ENCODE results near the gene SCART1. TPM values are rescaled to one million over a fixed set of nuclear protein-coding genes. Genes with fewer than 3 reads are reported as not detected.

SCART1 gene
- polyA plus RNA-seq, 6 donors from 2014 or later, result 0.08 TPM; not detected in 5

GRCh38 chr10:133452453-133452852 lies 1.3 kb upstream of the SCART1 start:
- ATAC-seq (ENCODE audit: low read depth in 2 of 2), result no peak

GRCh38 chr10:133454204-133454893 lies 604 bp downstream of the SCART1 start:
- ATAC-seq (ENCODE audit: low read depth in 2 of 2), result no peak
- no peak for DNase-seq
- Mint-ChIP-seq H3K9me3 (peaks cover under 1 to 10% (median 3%) of the 10 kb centered on the region in 7 donors), H3K27me3 (peaks cover 0 to 7% (median 0%) of the 10 kb centered on the region in 3 donors), H3K4me3 (no peak overlapping the region), H3K27ac (no peak overlapping the region), H3K36me3 (peaks cover 2 to 3% of the 10 kb centered on the region in 2 donors), H3K4me1 (no peaks in the 10 kb centered on the region)

More at GRCh38 chr10:133452453-133452852, 1.3 kb upstream of the SCART1 start:
- DNase-seq, result no peak
- H3K4me3 Mint-ChIP-seq, result no peak overlapping the region
- no peak overlapping the region for H3K27ac Mint-ChIP-seq
- no peaks in the 10 kb centered on the region for H3K4me1 Mint-ChIP-seq
- peaks cover 13 to 22% of the 10 kb centered on the region in 2 donors for H3K36me3 Mint-ChIP-seq
- H3K27me3 Mint-ChIP-seq, result peaks cover 0 to 7% (median 0%) of the 10 kb centered on the region in 3 donors
- H3K9me3 Mint-ChIP-seq, result peaks cover 4 to 29% (median 18%) of the 10 kb centered on the region in 7 donors

DNA sequence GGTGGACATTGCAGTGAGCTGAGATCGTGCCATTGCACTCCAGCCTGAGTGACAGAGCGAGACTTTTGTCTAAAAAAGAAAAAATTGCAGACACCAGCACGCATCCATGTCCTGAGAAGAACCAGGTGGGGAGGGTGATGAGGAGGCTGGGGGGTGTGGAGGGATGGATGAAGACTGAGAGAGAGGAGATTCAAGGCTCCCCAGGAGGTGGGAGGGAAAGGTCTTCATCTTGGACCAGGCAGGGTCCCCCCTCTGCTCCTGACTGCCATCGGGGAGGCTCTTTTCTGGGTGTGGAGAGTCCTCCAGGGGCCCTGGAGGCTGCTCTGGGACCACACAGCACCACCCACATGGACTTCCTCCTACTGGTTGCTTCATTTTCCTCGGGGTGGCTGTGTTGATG lies 1.5 kb downstream of the SCART1 start:
- H3K27me3 Mint-ChIP-seq, result peaks cover 0 to 7% (median 0%) of the 10 kb centered on the region in 3 donors
- H3K27ac Mint-ChIP-seq, result no peak overlapping the region
- ATAC-seq (ENCODE audit: low read depth in 2 of 2) (no peak), DNase-seq (no peak)
- peaks cover 0 to 2% (median 0%) of the 10 kb centered on the region in 7 donors for H3K9me3 Mint-ChIP-seq
- no peaks in the 10 kb centered on the region for H3K36me3 Mint-ChIP-seq
- H3K4me1 Mint-ChIP-seq, result no peaks in the 10 kb centered on the region
- H3K4me3 Mint-ChIP-seq, result no peak overlapping the region

DNA sequence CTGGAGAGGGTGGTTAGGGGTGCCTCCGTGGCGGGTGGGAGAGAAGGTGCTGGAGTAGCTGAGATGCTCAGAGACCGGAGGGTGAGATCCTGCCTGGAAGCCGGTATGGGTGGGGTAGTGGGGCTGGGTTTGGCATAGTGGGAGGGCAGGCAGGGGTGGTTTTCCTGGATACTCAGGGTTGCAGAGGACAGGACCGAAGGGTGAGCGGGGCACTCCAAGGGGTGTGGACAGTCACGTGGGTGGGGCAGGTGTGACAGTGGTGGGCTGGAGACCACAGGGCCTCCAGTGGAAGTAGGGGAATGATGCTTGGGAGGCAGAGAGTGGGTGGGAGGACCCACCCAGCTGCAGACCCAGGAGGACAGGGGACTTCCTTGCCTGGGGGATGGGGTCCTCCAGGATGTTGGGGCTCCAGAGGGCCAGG lies 1.9 kb downstream of the SCART1 start:
- H3K9me3 Mint-ChIP-seq, result no peaks in the 10 kb centered on the region
- H3K4me3 Mint-ChIP-seq, result no peak overlapping the region
- no peaks in the 10 kb centered on the region for H3K36me3 Mint-ChIP-seq
- no peaks in the 10 kb centered on the region for H3K4me1 Mint-ChIP-seq
- no peak for DNase-seq
- H3K27me3 Mint-ChIP-seq, result peaks cover 0 to 7% (median 0%) of the 10 kb centered on the region in 3 donors
- ATAC-seq (ENCODE audit: low read depth in 2 of 2), result no peak
- no peak overlapping the region for H3K27ac Mint-ChIP-seq

DNA sequence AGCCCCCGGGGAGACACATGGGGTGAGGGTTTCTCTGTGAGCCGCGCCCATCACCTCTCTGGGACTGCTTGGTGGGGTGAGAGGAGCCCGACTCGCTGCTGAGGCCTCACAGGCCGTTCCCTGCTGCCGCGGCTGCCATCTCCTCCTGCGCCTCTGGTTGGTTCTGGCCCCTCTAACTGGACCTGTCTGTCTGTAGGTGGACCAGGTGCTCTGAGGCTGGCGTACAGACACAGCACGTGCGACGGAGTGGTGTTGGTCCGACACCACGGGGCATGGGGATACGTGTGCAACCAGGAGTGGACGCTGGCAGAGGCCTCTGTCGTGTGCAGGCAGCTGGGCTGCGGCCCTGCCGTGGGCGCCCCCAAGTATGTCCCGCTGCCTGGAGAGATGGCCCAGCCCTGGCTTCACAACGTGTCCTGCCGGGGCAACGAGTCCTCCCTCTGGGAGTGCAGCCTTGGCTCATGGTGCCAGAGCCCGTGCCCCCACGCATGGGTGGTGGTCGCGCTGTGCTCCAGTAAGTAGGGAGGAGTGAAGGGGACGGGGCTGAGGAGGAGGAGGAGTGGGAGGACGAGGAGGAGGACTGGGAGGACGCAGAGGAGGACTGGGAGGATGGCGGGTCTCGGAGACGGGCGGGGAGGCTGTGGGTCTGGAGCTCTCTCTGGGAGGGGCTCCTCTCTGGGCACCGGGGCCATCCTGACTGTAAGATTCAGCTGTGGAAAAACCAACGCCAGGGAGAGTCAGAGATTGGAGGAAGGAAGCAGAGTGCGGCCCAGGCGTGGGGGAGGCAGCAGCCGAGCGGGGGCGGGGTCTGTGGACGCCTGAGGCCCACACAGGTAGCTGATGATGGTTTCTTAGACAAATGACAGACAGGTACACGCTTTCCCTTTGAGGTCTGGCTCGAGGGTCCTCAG lies 2.6 kb downstream of the SCART1 start:
- peaks cover 0 to 3% (median 0%) of the 10 kb centered on the region in 3 donors for H3K27me3 Mint-ChIP-seq
- H3K4me1 Mint-ChIP-seq, result no peaks in the 10 kb centered on the region
- peak overlapping the region in 1 of 6 donors; percentile 29 for H3K27ac Mint-ChIP-seq
- H3K4me3 Mint-ChIP-seq, result no peak overlapping the region
- peaks cover 0 to under 1% (median 0%) of the 10 kb centered on the region in 7 donors for H3K9me3 Mint-ChIP-seq
- ATAC-seq (ENCODE audit: low read depth in 2 of 2) (no peak), DNase-seq (no peak)
- H3K36me3 Mint-ChIP-seq, result no peaks in the 10 kb centered on the region

GRCh38 chr10:133457100-133457841 lies 3.5 kb downstream of the SCART1 start:
- Mint-ChIP-seq H3K36me3 (no peaks in the 10 kb centered on the region), H3K9me3 (peaks cover 0 to 1% (median 0%) of the 10 kb centered on the region in 7 donors), H3K27me3 (no peaks in the 10 kb centered on the region), H3K4me3 (no peak overlapping the region), H3K27ac (no peak overlapping the region), H3K4me1 (no peaks in the 10 kb centered on the region)
- ATAC-seq (ENCODE audit: low read depth in 2 of 2) (no peak), DNase-seq (no peak)

DNA sequence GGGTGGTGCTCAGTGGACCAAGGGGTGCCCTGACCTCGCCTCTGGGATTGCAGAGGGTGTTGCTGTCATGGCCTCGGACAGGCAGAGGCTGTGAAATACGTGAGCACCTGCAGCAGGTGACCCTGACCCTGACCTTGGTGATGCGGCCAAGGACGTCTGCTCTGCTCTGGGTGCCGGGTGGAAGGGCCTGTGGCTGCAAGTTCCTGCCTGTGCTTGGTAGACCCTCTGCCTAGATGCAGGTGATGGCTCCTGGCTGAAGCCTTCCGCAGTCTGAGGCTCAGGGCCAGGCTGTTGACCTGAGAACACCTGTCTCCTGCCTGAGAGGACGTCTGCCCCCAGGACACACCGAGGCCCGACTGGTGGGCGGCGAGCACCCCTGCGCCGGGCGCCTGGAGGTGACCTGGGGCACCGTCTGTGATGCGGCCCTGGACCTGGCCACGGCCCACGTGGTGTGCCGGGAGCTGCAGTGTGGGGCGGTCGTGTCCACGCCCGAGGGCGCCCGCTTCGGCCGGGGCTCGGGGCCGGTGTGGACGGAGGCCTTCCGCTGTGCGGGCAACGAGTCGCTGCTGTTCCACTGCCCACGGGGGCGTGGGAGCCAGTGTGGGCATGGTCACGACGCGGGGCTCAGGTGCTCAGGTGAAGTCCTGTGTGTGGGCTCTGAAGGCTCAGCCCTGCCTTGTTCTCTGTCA lies 4.4 kb downstream of the SCART1 start:
- DNase-seq (no peak), ATAC-seq (ENCODE audit: low read depth in 2 of 2) (no peak)
- Mint-ChIP-seq H3K4me1 (no peaks in the 10 kb centered on the region), H3K27ac (no peak overlapping the region), H3K27me3 (no peaks in the 10 kb centered on the region), H3K9me3 (peaks cover 0 to 1% (median 0%) of the 10 kb centered on the region in 7 donors), H3K4me3 (no peak overlapping the region), H3K36me3 (no peaks in the 10 kb centered on the region)

- Mint-ChIP-seq H3K27ac (no peak overlapping the region), H3K36me3 (no peaks in the 10 kb centered on the region), H3K4me1 (no peaks in the 10 kb centered on the region), H3K27me3 (no peaks in the 10 kb centered on the region), H3K9me3 (peaks cover 0 to 1% (median 0%) of the 10 kb centered on the region in 7 donors), H3K4me3 (no peak overlapping the region)
- ATAC-seq (ENCODE audit: low read depth in 2 of 2), result no peak
- DNase-seq, result no peak
Measured at GRCh38 chr10:133458710-133459453, 5.1 kb downstream of the SCART1 start.

DNA sequence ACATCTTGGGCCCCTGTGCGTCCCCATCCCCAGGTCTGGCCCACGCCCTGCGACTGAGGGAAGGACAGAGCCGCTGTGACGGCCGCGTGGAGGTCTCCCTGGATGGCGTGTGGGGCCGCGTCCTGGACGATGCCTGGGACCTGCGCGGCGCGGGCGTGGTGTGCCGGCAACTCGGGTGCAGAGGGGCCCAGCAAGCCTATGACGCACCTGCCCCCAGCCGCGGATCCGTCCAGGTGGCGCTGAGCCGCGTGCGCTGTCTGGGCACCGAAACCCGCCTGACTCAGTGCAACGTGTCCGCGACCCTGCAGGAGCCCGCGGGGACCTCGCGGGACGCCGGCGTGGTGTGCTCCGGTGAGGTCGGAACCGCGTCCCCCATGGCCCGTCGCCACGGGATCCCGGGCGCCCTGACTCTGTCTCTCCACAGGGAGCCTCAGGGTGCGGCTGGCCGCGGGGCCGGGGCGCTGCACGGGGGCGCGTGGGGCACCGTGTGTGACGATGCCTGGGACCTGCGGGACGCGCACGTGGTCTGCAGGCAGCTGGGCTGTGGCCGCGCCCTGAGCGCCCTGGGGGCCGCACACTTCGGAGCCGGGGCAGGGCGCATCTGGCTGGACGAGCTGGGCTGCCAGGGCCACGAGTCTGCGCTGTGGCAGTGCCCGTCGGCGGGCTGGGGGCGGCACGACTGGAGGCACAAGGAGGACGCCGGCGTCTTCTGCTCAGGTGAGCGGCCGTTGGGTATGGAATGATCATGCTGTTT lies 5.9 kb downstream of the SCART1 start:
- DNase-seq, result no peak

GRCh38 chr10:133460208-133460769 lies 6.5 kb downstream of the SCART1 start:
- Mint-ChIP-seq H3K27me3 (no peaks in the 10 kb centered on the region), H3K36me3 (no peaks in the 10 kb centered on the region), H3K27ac (no peak overlapping the region), H3K4me1 (peaks cover 0 to 4% (median 0%) of the 10 kb centered on the region in 3 donors), H3K9me3 (peaks cover 0 to 1% (median 0%) of the 10 kb centered on the region in 7 donors), H3K4me3 (no peak overlapping the region)
- no peak for DNase-seq
- ATAC-seq (ENCODE audit: low read depth in 2 of 2), result no peak

More for the DNA sequence above, 5.9 kb downstream of the SCART1 start:
- no peaks in the 10 kb centered on the region for H3K27me3 Mint-ChIP-seq
- no peak overlapping the region for H3K4me3 Mint-ChIP-seq
- no peak for ATAC-seq (ENCODE audit: low read depth in 2 of 2)
- H3K36me3 Mint-ChIP-seq, result no peaks in the 10 kb centered on the region
- peaks cover 0 to 4% (median 0%) of the 10 kb centered on the region in 3 donors for H3K4me1 Mint-ChIP-seq
- H3K9me3 Mint-ChIP-seq, result peaks cover 0 to 1% (median 0%) of the 10 kb centered on the region in 7 donors
- H3K27ac Mint-ChIP-seq, result no peak overlapping the region

GRCh38 chr10:133461027-133461426 lies 7.3 kb downstream of the SCART1 start:
- Mint-ChIP-seq H3K36me3 (no peaks in the 10 kb centered on the region), H3K4me3 (no peak overlapping the region), H3K4me1 (peaks cover 0 to 4% (median 0%) of the 10 kb centered on the region in 3 donors), H3K9me3 (peaks cover 0 to 1% (median 0%) of the 10 kb centered on the region in 7 donors), H3K27ac (no peak overlapping the region), H3K27me3 (no peaks in the 10 kb centered on the region)
- DNase-seq (no peak), ATAC-seq (ENCODE audit: low read depth in 2 of 2) (no peak)

Data from naive B cell (primary cell).